Endometrial microvascular endothelial cells (primary cell): ENCODE results near the gene PAK5. TPM values are rescaled to one million over a fixed set of nuclear protein-coding genes. Genes with fewer than 3 reads are reported as not detected.

Experiments used
- in situ Hi-C: cut with HindIII; loops from 2 replicates; pipeline ENCODE4 v1.10.0; 2017; ENCODE audit warnings: low sequenced_read_pairs, low pct_unique_long_range_greater_than_20kb; ENCODE audit errors: inconsistent ontology term
- total RNA-seq: library from RNA; depleted of rRNA; stranded (reverse); fragments of >200 nt; gene quantifications from one replicate; pipeline ENCODE4 v1.2.3, GENCODE V29; 2015; ENCODE audit errors: inconsistent ontology term

Gene PAK5
- total RNA-seq, 1 donor from 2014 or later = not detected

DNA sequence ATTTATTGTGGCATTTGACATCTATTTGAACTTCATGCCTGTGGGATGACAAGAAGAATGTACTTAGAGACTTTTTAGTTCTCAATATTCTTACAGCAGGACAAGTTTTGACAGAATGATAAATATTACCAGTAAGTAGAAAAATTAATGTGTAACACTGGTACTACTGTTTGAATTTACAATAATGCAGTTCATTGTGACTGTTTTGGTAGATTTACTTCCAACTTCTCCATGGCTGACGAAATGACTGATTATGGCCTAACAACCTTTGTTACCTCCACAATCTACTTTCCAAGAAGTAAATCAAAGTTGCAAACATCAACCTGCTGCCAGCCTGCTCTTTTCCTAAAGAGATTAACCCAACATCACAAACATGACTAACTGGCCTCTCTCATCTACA lies 38.5 kb downstream of the PAK5 start:
- in situ Hi-C loops = no loop called here

GRCh38 chr20:9794831-9795230 lies 44.0 kb downstream of the PAK5 start:
- in situ Hi-C loops = no loop called here

- in situ Hi-C loops = no loop called here
These were observed 46.2 kb downstream of the PAK5 start for GRCh38 chr20:9792674-9793073.

DNA sequence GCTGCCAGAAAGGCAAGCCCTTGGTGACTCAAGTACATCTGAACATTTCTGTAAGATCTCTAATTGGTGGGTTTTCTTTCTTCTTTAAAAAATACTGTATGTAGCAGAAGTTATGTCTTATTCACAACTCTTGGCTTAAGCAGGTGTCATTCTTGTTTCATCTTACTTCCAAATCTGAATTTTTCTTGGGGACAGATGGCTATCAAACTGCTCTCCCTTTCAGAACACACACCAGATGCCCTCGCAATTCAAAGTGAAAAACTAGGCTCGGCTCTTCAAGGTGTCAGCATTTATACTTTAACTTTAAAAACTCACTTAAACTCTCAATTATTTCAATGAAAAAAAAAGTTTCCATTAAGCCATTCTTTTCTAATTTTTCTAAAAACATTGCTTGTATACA lies 49.7 kb downstream of the PAK5 start:
- in situ Hi-C loops = no loop called here

GRCh38 chr20:9775176-9775575 lies 63.7 kb downstream of the PAK5 start:
- in situ Hi-C loops = no loop called here

GRCh38 chr20:9769954-9770353 lies 68.9 kb downstream of the PAK5 start:
- in situ Hi-C loops = no loop called here

GRCh38 chr20:9761476-9761875 lies 77.4 kb downstream of the PAK5 start:
- in situ Hi-C loops = no loop called here

GRCh38 chr20:9759392-9759791 lies 79.5 kb downstream of the PAK5 start:
- in situ Hi-C loops = no loop called here

DNA sequence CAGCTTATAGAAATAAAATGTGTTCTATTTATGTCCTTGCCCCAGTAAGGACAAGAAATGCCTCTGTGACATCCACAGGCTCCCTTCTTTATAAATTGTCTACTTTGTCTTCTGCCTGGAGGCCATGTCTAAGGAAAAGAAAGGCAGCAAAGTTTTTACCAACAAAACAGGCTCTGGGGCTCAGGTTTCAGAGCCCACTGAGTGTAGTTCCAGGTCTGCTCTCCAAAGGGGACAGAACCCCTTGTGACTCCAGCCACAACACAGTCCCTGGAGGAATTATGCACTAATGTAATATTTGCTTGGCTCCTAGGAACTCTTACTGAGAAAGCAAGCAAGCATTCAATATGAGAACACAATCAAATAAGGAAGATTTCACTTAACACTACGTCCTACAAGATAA lies 80.1 kb downstream of the PAK5 start:
- in situ Hi-C loops = no loop called here

DNA sequence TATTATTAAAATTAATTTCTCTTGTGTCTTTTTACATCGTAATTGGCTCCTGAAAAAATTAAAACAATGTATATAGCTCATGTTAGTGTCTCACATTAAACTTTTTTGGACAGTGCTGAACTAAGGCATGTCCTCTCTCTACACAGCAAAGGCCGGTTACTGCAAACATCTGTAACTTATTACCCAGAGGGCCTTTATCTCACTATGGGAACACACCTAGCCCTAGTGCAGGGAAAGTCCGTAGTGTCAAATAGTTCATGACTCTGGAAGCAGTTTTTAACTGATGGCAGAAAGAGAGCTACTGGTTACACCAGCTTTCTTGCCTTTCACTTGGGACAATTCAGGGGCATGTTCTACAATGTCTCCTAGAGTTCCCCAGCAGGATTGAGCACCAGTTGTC lies 82.2 kb downstream of the PAK5 start:
- in situ Hi-C loops = no loop called here

DNA sequence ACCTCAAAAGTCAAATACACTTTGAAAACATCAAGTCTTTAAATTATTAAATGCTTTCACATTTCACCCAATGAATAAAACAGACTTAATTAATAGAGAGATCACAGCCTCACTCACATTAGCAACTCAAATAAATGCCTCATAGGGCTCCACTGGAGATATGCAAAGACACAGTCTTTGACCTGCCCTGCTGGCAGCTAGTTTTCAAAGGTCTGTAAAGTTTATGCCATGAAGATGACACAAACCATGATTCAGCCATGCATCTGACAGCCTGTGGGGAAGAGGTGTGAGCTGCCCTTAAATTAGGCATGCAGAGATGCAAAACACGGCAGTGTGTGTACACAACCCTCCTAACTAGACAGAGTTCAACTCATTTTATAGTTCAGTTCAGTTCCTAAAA lies 83.6 kb downstream of the PAK5 start:
- in situ Hi-C loops = no loop called here

- in situ Hi-C loops = no loop called here
These were observed 94.3 kb downstream of the PAK5 start for GRCh38 chr20:9744551-9744950.

GRCh38 chr20:9743871-9744270 lies 95.0 kb downstream of the PAK5 start:
- in situ Hi-C loops = no loop called here

DNA sequence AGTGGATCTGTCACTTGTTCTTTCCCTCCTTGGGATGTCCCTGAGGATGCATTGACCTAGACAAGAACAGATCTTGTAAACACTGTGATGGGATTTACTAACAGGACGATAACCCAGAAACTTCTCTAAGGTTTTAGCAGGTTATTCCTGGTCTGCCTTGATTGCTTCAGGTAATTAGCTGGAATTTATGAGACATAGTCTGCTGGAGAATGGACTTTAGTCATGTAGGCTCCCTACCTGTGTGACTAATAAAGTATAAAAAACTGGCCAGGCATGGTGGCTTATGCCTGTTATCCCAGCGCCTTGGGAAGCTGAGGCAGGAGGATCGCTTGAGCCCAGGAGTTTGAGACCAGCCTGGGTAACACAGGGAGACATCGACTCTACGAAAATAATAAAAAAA lies 96.1 kb downstream of the PAK5 start:
- in situ Hi-C loops = no loop called here

GRCh38 chr20:9741996-9742395 lies 96.9 kb downstream of the PAK5 start:
- in situ Hi-C loops = no loop called here

GRCh38 chr20:9740486-9740885 lies 98.4 kb downstream of the PAK5 start:
- in situ Hi-C loops = no loop called here

- in situ Hi-C loops = no loop called here
These were observed 98.9 kb downstream of the PAK5 start for GRCh38 chr20:9739991-9740390.

DNA sequence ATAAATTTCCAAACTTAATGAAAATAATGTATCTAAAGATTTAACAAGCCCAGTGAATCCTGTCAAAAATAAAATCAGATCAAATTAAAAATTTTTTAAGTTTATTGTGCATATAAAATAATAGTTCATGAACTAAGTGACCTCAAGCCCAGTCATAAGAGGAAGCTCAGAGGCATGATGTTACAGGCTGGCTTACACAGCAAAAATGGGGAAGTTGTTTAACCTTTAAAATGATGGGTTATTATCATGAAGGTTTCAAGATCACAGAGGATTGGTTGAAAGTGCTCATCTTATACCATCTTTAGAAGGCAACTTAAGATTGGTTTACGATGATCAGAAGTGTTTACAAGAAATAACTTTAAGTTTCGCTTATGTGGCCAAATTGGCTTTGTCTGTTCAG lies 102.5 kb downstream of the PAK5 start:
- in situ Hi-C loops = no loop called here

DNA sequence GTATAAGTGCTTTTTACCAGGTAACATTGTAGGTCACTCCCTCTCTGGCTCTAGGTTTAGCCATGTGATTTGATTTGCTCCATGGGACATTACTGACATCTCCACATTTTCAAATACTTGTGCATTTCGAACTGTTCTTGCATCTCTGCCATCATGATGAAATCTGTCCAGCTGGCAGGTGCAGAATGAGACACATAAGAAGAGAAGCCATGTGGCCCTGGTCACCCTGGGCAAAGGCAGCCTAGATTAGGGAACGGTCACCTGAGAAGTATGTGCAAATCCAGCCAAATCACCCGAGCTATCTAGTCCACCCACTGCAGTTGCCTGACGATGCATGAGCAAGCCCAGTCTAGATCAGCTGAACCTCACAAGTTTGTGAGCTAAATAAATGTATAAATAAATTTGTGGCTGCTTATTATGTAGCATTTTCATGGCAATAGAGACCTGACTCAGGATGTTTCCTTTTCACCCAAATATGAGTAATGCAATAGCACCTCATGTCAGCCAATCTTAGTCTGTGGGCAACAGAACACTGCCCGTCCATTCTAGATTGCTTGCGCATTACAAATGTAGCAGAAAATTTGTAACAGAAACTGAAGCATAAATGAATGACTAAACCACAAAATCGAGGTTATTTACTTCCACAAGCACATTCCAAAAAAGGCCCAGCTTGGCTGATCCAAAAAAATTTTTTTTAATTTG lies 115.2 kb downstream of the PAK5 start:
- in situ Hi-C loops = no loop called here

DNA sequence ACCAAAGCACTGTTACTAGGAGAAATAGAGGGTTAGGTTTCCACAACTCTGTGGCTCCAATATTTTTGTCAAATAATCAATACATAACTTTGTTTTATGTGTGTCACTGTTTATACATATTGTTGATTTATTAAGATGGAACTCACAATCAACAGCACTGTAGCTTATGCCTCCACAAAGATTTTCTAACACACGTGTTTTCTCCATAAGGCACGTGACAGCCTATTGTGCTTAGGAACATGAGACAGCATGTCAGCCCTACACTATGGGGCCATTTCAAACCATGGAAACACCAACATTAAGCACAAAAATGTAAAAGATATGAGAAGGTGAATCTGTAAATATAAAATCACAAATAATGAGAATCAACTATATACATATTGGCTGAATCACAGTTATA lies 127.0 kb downstream of the PAK5 start:
- in situ Hi-C loops = no loop called here

DNA sequence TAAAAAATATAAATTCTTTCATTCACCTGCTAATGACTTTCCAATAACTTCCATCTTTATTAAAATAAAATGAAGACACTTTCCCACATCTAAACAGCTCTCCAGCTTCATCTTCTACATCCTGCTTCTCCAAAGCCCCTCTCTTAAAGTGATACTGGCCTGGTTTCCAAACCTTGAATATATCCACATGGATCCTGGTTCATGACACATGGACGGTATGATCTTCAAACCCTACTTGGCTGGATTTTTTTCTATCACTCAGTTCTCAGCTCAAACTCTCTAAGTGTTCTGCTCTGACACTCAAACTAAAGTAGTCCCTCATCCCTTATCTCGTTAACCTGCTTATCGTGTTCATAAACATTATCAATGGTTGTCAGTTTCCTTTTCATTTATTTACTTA lies 128.2 kb downstream of the PAK5 start:
- in situ Hi-C loops = no loop called here
